Lower leg skin (tissue), 4 donors: ENCODE data around the gene ZNFX1. TPM values are rescaled to one million over a fixed set of nuclear protein-coding genes. Genes with fewer than 3 reads are reported as not detected.
A peak's percentile ranks its signal among the peaks of the same experiment; 100 is the strongest.
"Not testable (repeated sequence)": the region's sequence is repeated elsewhere in the genome, so short reads cannot be mapped to it uniquely, and the experiment has no call there.

Source experiments
- DNase-seq, 2 donors: peaks; one replicate each; pipeline ENCODE4 v3.0.0-alpha.2; 2019; ENCODE audit warnings: low spot score in 2 of 2
- H3K4me3 ChIP-seq: fragments of 200-600 bp; sonication (generic); 2 replicates; pipeline ENCODE4 v1.5.1; 2017; ENCODE audit warnings: mild to moderate bottlenecking, low read depth; ENCODE audit not compliant: poor library complexity, severe bottlenecking
- POLR2A ChIP-seq, 2 donors: fragments of 450-650 bp; IDR thresholded peaks; one replicate each; pipeline ENCODE4 v1.6.1; 2016 to 2017; ENCODE audit warnings: antibody characterized with exemption in 2 of 2, mild to moderate bottlenecking in 1 of 2, moderate library complexity in 1 of 2
- WGBS, 2 donors: methylation state at CpG; one replicate each; pipeline ENCODE4 v1.1.5; 2018; 5-methylcytosine and 5-hydroxymethylcytosine counted together
- intact Hi-C: fragments of 100-400 bp; cut with DNase I; formaldehyde crosslinking; loops from one replicate; pipeline ENCODE4 v1.15.0; 2023; ENCODE audit warnings: low total_unique reads
- total RNA-seq, 4 donors: library from RNA; depleted of rRNA; stranded (reverse); fragments of >200 nt; gene quantifications; one replicate each; pipeline ENCODE4 v1.1.0, GENCODE V29; 2016
- TF ChIP-seq, protein P1 (sequence below), 3 donors: fragments of 450-650 bp; IDR thresholded peaks; one replicate each; pipeline ENCODE4 v1.5.1; 2016; ENCODE audit warnings: antibody characterized with exemption in 3 of 3, mild to moderate bottlenecking in 3 of 3, moderate library complexity in 2 of 3

ZNFX1 gene
- total RNA-seq, 4 donors from 2014 or later: 26.0 to 31.4 (median 28.1) TPM

DNA sequence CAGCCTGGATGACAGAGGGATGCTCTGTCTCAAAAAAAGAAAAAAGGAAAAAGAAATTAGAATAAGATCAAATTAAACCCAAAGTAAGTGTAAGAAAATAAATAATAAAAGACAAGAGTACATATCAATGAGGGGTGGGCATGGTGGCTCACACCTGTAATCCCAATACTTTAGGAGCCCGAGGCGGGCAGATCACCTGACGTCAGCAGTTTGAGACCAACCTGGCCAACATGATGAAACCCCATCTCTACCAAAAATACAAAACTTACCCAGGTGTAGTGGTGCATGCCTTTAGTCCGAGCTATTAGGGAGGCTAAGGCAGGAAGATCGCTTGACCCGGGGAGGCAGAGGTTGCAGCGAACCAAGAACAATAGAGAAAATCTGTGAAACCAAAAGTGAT lies 74.8 kb downstream of the ZNFX1 start:
- intact Hi-C loops: no loop called here
- no peak for DNase-seq
- TF ChIP-seq, protein P1, sequence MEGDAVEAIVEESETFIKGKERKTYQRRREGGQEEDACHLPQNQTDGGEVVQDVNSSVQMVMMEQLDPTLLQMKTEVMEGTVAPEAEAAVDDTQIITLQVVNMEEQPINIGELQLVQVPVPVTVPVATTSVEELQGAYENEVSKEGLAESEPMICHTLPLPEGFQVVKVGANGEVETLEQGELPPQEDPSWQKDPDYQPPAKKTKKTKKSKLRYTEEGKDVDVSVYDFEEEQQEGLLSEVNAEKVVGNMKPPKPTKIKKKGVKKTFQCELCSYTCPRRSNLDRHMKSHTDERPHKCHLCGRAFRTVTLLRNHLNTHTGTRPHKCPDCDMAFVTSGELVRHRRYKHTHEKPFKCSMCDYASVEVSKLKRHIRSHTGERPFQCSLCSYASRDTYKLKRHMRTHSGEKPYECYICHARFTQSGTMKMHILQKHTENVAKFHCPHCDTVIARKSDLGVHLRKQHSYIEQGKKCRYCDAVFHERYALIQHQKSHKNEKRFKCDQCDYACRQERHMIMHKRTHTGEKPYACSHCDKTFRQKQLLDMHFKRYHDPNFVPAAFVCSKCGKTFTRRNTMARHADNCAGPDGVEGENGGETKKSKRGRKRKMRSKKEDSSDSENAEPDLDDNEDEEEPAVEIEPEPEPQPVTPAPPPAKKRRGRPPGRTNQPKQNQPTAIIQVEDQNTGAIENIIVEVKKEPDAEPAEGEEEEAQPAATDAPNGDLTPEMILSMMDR (IDR thresholded peaks at IDR 0.05): no peak
- no peak for TF ChIP-seq POLR2A (IDR thresholded peaks at IDR 0.05)
- no peak overlapping the region for H3K4me3 ChIP-seq
- 89 to 90% methylated on average over 7 of the region's 7 CpGs for WGBS, 2 donors

DNA sequence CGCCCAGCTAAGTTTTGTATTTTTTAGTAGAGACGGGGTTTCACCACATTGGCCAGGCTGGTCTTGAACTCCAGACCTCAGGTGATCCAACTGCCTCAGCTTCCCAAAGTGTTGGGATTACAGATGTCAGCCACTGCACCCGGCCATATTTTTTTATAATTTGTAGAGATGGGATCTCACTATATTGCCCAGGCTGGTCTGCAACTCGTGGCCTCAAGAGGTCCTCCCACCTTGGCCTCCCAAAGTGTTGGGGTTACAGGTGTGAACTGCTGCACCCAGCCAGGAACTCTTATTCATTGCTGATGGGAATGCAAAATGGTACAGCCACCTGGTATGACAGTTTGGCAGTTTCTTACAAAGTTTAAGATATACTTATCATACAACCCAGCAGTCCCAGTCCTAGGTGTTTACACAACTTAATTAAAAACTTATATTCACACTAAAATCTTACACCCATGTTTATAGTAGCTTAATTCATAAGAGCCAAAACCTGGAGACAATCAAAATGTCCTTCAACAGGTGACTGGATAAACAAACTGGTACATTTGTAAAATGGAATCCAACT lies 78.0 kb downstream of the ZNFX1 start:
- intact Hi-C loops: no loop called here
- TF ChIP-seq, protein P1 (IDR thresholded peaks at IDR 0.05): no peak
- no peak for TF ChIP-seq POLR2A (IDR thresholded peaks at IDR 0.05)
- H3K4me3 ChIP-seq: no peak overlapping the region
- peak in 1 of 2 donors; percentile 20 for DNase-seq
- 93% methylated on average over 4 of the region's 4 CpGs for WGBS, 2 donors

DNA sequence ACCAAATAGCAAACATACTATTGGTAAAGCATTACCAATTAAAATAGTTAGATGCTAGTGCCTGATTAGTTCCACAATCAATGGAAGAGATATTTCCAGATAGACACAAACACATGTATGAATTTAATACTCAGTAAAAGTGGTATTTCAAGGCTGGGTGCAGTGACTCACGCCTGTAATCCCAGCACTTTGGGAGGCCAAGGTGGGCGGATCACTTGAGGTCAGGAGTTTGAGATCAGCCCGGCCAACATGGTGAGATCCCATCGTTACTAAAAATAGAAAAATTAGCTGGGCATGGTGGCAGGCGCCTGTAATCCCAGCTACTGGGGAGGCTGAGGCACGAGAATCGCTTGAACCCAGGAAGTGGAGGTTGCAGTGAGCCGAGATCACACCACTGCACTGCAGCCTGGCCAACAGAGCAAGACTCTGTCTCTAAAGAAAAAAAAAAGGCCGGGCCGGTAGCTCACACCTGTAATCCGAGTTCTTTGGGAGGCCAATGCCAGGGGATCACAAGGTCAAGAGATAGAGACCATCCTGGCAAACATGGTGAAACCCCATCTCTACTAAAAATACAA lies 84.8 kb downstream of the ZNFX1 start:
- DNase-seq: peak in 1 of 2 donors; percentile 17
- intact Hi-C loops, H3K4me3 ChIP-seq: not testable (repeated sequence)
- 80 to 84% methylated on average over 11 of the region's 11 CpGs for WGBS, 2 donors

Other genes with a start within 250 kb of the ZNFX1 start
- 10 to 100 TPM; 35.8 to 40.8 (median 39.5) TPM for gene CSE1L, start 231.7 kb downstream of the ZNFX1 start, total RNA-seq
- gene STAU1, start 89.7 kb downstream of the ZNFX1 start, total RNA-seq: 10 to 100 TPM; 68.4 to 90.0 (median 77.0) TPM
- 10 to 100 TPM; 33.9 to 38.0 (median 36.7) TPM for gene DDX27, start 58.6 kb downstream of the ZNFX1 start, total RNA-seq
- 1 to 10 TPM in 1 of 4 donors, under 1 TPM in 3; 0.30 to 5.2 (median 0.81) TPM for gene KCNB1, start 204.6 kb upstream of the ZNFX1 start, total RNA-seq